Measurements from ENCODE around the gene FGFBP2.

FGFBP2 gene

GRCh38 chr4:15963001-15963451 is at the start of gene FGFBP2:
FGFBP2 (minus strand) TSS chr4:15963175; CDS start chr4:15963129, 46 bp downstream.
- peak; percentile 44 for DNase-seq (ENCODE audit: low read depth, low spot score)

DNA sequence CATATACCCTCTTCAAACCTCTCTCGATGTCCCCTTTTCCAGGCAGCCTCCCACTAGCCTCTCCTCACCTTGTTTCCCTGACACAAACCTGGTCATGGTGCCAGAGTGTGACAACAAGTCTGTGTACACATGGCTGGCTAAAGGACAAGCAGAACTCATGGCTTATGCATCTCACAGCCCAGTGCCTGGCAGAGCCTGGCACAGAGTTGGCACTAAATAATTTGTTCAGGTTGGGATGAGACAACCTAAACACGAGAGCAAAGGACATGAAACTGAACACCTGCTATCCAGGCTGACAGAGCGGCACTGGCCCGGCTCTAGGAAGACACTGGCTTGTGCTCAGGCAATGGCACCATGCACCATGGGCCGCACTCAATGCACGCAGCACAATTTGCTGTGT is 48.2 kb upstream of the FGFBP2 start:
- no peak for DNase-seq (ENCODE audit: low read depth, low spot score)

DNA sequence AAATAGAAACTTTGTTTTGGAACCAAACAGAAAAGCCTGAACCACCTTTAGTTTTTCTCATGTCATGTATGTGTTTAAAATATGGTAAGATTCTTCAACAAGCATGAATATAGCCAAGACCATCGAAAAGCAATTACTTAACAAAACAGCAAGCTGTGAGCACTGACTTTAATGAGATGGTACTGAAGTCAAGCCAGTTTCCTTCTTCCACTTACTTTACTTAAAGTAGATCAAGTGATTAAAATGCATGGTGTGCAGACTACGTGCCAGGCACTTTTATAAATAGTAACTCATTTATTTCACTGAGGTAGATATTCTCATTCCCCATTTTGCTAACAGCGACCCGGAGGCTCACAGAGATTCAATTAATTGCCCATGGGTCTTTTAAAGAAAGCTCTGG is 46.2 kb upstream of the FGFBP2 start:
- DNase-seq (ENCODE audit: low read depth, low spot score), result no peak

DNA sequence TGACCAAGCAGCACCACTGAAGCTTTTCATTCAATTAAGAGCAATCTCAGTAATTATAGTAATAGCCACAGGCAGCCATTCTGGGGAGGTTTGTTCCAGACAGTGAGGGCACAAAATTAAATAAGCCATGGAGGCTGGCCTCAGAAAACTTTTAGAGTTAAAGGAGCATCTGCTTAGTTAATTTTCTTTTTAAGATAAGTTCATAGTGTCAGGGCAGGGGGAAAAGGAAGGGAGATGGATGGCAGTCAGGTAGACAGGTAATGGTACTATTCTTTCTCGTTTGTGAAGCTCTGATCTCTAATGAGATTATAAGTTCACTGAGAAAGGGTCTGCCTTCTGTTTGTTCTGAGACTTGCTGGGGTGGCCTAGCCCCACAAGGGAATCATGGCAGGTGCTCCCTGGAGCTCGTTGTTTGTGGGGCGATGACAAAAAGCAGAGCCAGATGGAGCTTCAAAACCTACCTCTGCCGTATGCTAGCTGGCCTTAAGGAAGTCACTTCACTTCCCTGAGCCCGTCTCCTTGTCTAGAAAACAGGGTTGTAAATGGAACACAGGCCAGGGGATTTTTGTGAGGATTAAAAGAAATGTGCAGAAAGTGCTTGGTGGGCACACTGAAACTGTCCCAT is 44.6 kb upstream of the FGFBP2 start:
- no peak for DNase-seq (ENCODE audit: low read depth, low spot score)

- DNase-seq (ENCODE audit: low read depth, low spot score), result no peak
Observed at GRCh38 chr4:16006771-16007446, 43.9 kb upstream of the FGFBP2 start.

- no peak for DNase-seq (ENCODE audit: low read depth, low spot score)
Observed at GRCh38 chr4:16005676-16006075, 42.7 kb upstream of the FGFBP2 start.

- peak; percentile 3 for DNase-seq (ENCODE audit: low read depth, low spot score)
Observed at GRCh38 chr4:16001484-16001858, 38.5 kb upstream of the FGFBP2 start.

DNA sequence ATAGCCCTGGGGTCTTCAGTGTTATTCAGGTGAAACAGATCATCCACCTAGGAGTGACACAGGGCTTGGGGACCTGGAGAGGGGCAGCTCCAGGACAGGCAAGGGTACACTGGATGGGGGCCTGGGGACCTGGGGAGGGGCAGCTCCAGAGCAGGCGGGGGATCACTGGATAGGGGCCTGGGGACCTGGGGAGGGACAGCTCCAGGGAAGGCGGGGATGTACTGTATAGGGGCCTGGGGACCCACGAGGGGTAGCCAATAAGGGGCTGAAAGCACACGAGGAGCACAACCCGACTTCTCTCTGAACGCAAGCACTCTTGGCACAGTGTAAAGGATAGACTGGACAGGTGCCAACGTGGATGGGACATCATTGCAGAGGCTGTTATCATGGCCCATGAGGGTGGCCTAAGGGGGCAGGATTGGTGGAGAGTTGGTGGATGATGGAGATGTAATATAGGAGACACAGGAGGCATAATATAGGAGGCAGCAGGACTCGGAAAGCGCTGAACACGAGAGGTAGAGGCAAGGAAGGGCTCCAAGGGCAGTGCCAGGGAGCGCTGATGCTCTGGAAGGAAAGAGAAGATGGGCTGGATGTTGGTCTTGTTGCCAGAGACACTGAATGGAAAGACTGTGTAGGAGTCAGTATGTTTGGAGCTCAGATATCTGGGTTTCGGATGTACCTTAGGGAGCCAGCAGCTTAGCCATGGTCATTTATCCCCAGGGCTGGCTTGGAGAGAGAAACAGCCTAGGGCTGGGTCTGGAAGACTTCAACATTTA is 37.9 kb upstream of the FGFBP2 start:
- no peak for DNase-seq (ENCODE audit: low read depth, low spot score)

DNA sequence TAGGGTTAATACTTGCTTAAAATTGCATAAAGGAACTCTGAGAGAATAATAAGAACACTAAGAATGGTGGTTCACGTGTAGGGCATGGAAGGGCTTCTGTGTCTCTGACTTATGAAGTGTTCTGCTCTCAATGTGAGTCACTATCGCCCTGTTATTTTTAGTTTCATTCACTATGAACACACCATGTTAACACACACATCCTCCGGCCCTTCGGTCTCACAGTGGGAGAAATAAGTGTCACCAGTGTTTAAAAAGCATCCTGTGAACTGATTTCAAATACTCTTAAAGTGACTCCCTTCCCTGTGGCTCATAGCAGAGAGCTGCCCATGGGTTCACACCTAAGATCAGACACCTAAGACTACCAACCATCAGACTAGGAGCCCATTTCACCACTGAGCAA is 33.8 kb upstream of the FGFBP2 start:
- no peak for DNase-seq (ENCODE audit: low read depth, low spot score)

- DNase-seq (ENCODE audit: low read depth, low spot score), result no peak
Observed at GRCh38 chr4:15995826-15996225, 32.9 kb upstream of the FGFBP2 start.

- DNase-seq (ENCODE audit: low read depth, low spot score), result no peak
Observed at GRCh38 chr4:15992167-15992485, 29.2 kb upstream of the FGFBP2 start.

GRCh38 chr4:15990570-15991285 is 27.8 kb upstream of the FGFBP2 start:
- no peak for DNase-seq (ENCODE audit: low read depth, low spot score)

DNA sequence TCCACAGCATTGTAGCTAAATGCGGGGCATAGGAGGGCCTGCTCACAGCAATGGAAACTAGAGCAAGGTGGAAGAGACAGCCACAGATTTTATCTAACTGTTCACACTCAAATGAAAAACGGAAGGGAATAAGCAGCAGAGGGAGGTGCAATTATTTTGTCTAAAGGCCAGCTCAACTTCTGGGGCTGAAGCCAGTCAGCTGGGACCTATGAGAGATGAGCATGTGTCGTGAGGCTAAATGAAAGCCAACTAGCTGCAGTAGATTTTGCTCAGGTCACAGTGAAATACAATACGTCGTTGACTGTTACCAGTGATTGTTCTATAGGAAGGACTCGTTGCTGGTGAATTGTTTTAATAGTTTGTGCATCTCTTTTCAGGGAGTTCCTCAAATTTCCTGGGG is 26.4 kb upstream of the FGFBP2 start:
- DNase-seq (ENCODE audit: low read depth, low spot score), result no peak

- no peak for DNase-seq (ENCODE audit: low read depth, low spot score)
Observed at GRCh38 chr4:15988222-15988621, 25.2 kb upstream of the FGFBP2 start.

GRCh38 chr4:15986907-15987306 is 23.9 kb upstream of the FGFBP2 start:
- no peak for DNase-seq (ENCODE audit: low read depth, low spot score)

DNA sequence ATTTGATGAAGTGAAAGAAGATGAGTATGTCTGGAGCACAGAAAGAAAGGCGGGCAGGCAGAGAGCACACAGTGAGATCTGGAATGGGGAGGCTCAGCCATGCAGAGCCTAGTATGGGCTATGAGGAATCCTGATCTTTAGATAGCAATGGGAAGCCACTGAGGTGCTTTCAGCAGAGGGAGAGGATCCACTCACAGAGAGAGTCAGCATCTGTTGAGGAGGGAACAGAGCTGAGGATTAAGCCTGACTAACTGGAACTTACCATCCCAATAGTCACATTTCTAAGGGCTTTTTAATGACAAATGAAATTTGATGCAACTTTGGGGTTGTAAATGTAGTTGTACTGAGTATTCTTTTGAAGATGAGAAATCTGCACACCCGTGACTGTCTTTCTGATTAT is 20.6 kb upstream of the FGFBP2 start:
- no peak for DNase-seq (ENCODE audit: low read depth, low spot score)

DNA sequence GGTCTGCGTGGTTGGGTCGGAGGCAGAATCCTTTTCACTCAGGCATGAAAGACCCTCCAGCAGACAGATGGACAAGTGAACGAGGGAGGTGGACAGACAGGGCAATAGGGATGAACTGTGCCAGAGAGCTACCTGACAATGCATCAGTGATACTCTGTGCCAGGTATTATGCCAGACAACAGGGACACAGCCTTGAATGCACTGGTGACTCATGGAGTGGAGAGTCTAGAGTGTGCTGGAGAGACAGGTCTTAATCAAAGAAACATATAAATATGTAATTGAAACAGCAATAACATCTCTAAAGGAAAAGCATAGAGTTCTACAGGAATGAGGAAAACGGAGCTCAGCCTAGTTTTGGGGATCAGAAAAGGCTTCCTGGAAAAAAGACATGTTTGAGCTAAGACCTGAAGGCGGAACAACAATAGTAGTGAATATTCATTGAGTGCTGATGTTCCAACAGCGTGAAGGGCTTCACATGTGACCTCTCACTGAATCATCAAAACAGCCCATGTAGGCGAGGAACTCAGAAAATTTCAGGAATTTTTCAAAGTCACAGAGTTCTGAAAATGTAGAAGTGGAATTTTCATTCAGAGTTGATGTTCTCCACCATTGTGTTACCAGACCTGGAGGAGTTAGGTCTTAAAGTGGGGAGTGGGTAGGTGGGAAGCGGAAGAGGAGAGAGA is 20.0 kb upstream of the FGFBP2 start:
- DNase-seq (ENCODE audit: low read depth, low spot score), result no peak

GRCh38 chr4:15976456-15977447 is 13.8 kb upstream of the FGFBP2 start:
- no peak for DNase-seq (ENCODE audit: low read depth, low spot score)

GRCh38 chr4:15971068-15971801 is 8.3 kb upstream of the FGFBP2 start:
- no peak for DNase-seq (ENCODE audit: low read depth, low spot score)
